Nephron progenitor cell (in vitro differentiated cells): ENCODE data around the gene HEATR9.

Experiments used
- DNase-seq: peaks from one replicate; pipeline ENCODE4 v3.0.0; 2021
- H3K27ac Mint-ChIP-seq: 2 replicates; pipeline ENCODE4 v1.8.0; 2021; ENCODE audit warnings: mild to moderate bottlenecking, moderate library complexity, mixed read lengths
- H3K27me3 Mint-ChIP-seq: 2 replicates; pipeline ENCODE4 v1.8.0; 2021; ENCODE audit warnings: mild to moderate bottlenecking, low read depth, mixed read lengths; ENCODE audit not compliant: poor library complexity
- H3K36me3 Mint-ChIP-seq: 2 replicates; pipeline ENCODE4 v1.8.0; 2021; ENCODE audit warnings: low read depth, mixed read lengths
- H3K4me1 Mint-ChIP-seq: 2 replicates; pipeline ENCODE4 v1.8.0; 2021; ENCODE audit warnings: mixed read lengths
- H3K4me3 Mint-ChIP-seq: 2 replicates; pipeline ENCODE4 v1.8.0; 2021; ENCODE audit warnings: mild to moderate bottlenecking, moderate library complexity, mixed read lengths
- H3K9me3 Mint-ChIP-seq: 2 replicates; pipeline ENCODE4 v1.8.0; 2021; ENCODE audit warnings: mild to moderate bottlenecking, moderate library complexity, mixed read lengths
- CTCF ChIP-seq: fragments of 200-600 bp; sonication (generic); IDR thresholded peaks from 2 replicates; pipeline ENCODE4 v1.5.0; 2021; ENCODE audit warnings: antibody characterized with exemption

HEATR9 gene

GRCh38 chr17:35842239-35842638 lies 26.5 kb downstream of the HEATR9 start:
- H3K4me1 Mint-ChIP-seq: no peaks in the 10 kb centered on the region
- no peak for TF ChIP-seq CTCF
- DNase-seq: no peak
- H3K27me3 Mint-ChIP-seq: peaks cover 3% of the 10 kb centered on the region
- H3K36me3 Mint-ChIP-seq: peaks cover 70% of the 10 kb centered on the region
- H3K27ac Mint-ChIP-seq: no peak overlapping the region
- H3K4me3 Mint-ChIP-seq: no peak overlapping the region
- no peaks in the 10 kb centered on the region for H3K9me3 Mint-ChIP-seq

GRCh38 chr17:35841505-35841904 lies 27.2 kb downstream of the HEATR9 start:
- TF ChIP-seq CTCF: no peak
- Mint-ChIP-seq H3K27me3 (peaks cover 3% of the 10 kb centered on the region), H3K36me3 (peaks cover 71% of the 10 kb centered on the region), H3K9me3 (no peaks in the 10 kb centered on the region), H3K27ac (no peak overlapping the region), H3K4me3 (no peak overlapping the region), H3K4me1 (no peaks in the 10 kb centered on the region)
- no peak for DNase-seq

- no peaks in the 10 kb centered on the region for H3K4me1 Mint-ChIP-seq
- DNase-seq: no peak
- TF ChIP-seq CTCF: no peak
- no peak overlapping the region for H3K4me3 Mint-ChIP-seq
- no peak overlapping the region for H3K27ac Mint-ChIP-seq
- peaks cover 72% of the 10 kb centered on the region for H3K36me3 Mint-ChIP-seq
- H3K9me3 Mint-ChIP-seq: no peaks in the 10 kb centered on the region
- H3K27me3 Mint-ChIP-seq: peaks cover 3% of the 10 kb centered on the region
Measured at GRCh38 chr17:35841101-35841500, 27.6 kb downstream of the HEATR9 start.

GRCh38 chr17:35825206-35825605 lies 43.5 kb downstream of the HEATR9 start:
- no peak overlapping the region for H3K27ac Mint-ChIP-seq
- H3K27me3 Mint-ChIP-seq: no peaks in the 10 kb centered on the region
- no peak for TF ChIP-seq CTCF
- no peaks in the 10 kb centered on the region for H3K9me3 Mint-ChIP-seq
- H3K4me3 Mint-ChIP-seq: no peak overlapping the region
- no peak for DNase-seq
- H3K36me3 Mint-ChIP-seq: peaks cover 84% of the 10 kb centered on the region
- no peaks in the 10 kb centered on the region for H3K4me1 Mint-ChIP-seq

- no peak for DNase-seq
- Mint-ChIP-seq H3K9me3 (no peaks in the 10 kb centered on the region), H3K4me1 (no peaks in the 10 kb centered on the region), H3K4me3 (no peak overlapping the region), H3K27ac (no peak overlapping the region), H3K36me3 (peaks cover 86% of the 10 kb centered on the region), H3K27me3 (no peaks in the 10 kb centered on the region)
- TF ChIP-seq CTCF: no peak
Measured at GRCh38 chr17:35821308-35821707, 47.4 kb downstream of the HEATR9 start.

- no peaks in the 10 kb centered on the region for H3K27me3 Mint-ChIP-seq
- H3K4me1 Mint-ChIP-seq: no peaks in the 10 kb centered on the region
- no peak overlapping the region for H3K4me3 Mint-ChIP-seq
- peaks cover 76% of the 10 kb centered on the region for H3K36me3 Mint-ChIP-seq
- no peak for TF ChIP-seq CTCF
- no peak for DNase-seq
- H3K27ac Mint-ChIP-seq: no peak overlapping the region
- H3K9me3 Mint-ChIP-seq: no peaks in the 10 kb centered on the region
Measured at GRCh38 chr17:35819455-35819854, 49.2 kb downstream of the HEATR9 start.
